Endothelial cell of umbilical vein (primary cell): ENCODE results near the gene SEMA7A. TPM values are rescaled to one million over a fixed set of nuclear protein-coding genes. Genes with fewer than 3 reads are reported as not detected.

Source experiments
- BruUV-seq: library from RNA; stranded (reverse); fragments of 400-500 nt; replicated peaks from 2 replicates; lab custom pipeline; 2021; lab: Mats Ljungman, UMichigan
- CTCF ChIA-PET: fragments of 300-600, 350-600 bp; sonication (Branson Sonifier 250); formaldehyde crosslinking; loops from one replicate; lab custom pipeline; 2021; ENCODE audit warnings: antibody characterized with exemption, inconsistent platforms; lab: Charles Lee
- POLR2A ChIA-PET: fragments of 300-600, 350-600 bp; sonication (Branson Sonifier 250); formaldehyde crosslinking; loops from one replicate; lab custom pipeline; 2021; ENCODE audit warnings: antibody characterized with exemption, inconsistent platforms; lab: Charles Lee
- DNase-seq: peaks from one replicate; pipeline ENCODE4 v3.0.0-alpha.2; 2011; ENCODE audit warnings: low read depth, low spot score
- FAIRE-seq: peaks from 2 replicates; lab custom pipeline; 2011; peaks lifted over from hg19 to GRCh38; lab: Jason Lieb, UNC
- H2AFZ ChIP-seq: 2 replicates; pipeline ENCODE4 v1.6.0; 2012; ENCODE audit warnings: low read depth, low read length, control low read depth, inconsistent platforms
- H3K27ac ChIP-seq: 2 replicates; pipeline ENCODE4 v1.5.1; 2011; ENCODE audit warnings: low read depth, mild to moderate bottlenecking, control low read depth, low read length, moderate library complexity; ENCODE audit not compliant: insufficient read depth
- H3K27me3 ChIP-seq, 2 experiments: 2 replicates each; pipeline versions ENCODE4 v1.6.0 to v1.6.1; 2011; ENCODE audit warnings: low read length in 2 of 2, mixed read lengths in 1 of 2; ENCODE audit not compliant: control insufficient read depth in 2 of 2, insufficient read depth in 2 of 2
- H3K36me3 ChIP-seq, 2 experiments: 2 replicates in 1 of 2; 3 replicates in 1 of 2; pipeline ENCODE4 v1.5.1; 2011; ENCODE audit warnings: low read length in 2 of 2, mild to moderate bottlenecking in 1 of 2, moderate library complexity in 1 of 2; ENCODE audit not compliant: control insufficient read depth in 2 of 2, insufficient read depth in 2 of 2; ENCODE audit errors: extremely low read depth in 1 of 2
- H3K4me1 ChIP-seq: 3 replicates; pipeline ENCODE4 v1.5.1; 2011; ENCODE audit warnings: mild to moderate bottlenecking, low read length; ENCODE audit not compliant: control insufficient read depth, insufficient read depth; ENCODE audit errors: extremely low read depth
- H3K4me2 ChIP-seq: 2 replicates; pipeline ENCODE4 v1.6.1; 2011; ENCODE audit warnings: low read length, control low read depth, mixed read lengths; ENCODE audit not compliant: insufficient read depth
- H3K4me3 ChIP-seq, 3 experiments: fragments of 200-600 bp in 1 of 3; sonication (generic), shearing (Covaris generic) in 1 of 3; replicated peaks in 1 of 3; 2 replicates each; pipeline ENCODE4 v1.5.1; 2011 to 2016; ENCODE audit warnings: control low read depth in 3 of 3, low read length in 3 of 3, mild to moderate bottlenecking in 2 of 3, inconsistent platforms in 1 of 3, low read depth in 1 of 3, moderate library complexity in 1 of 3; ENCODE audit not compliant: insufficient read depth in 1 of 3
- H3K79me2 ChIP-seq: 2 replicates; pipeline ENCODE4 v1.6.0; 2012; ENCODE audit warnings: low read length, inconsistent platforms; ENCODE audit not compliant: control insufficient read depth, insufficient read depth
- H3K9ac ChIP-seq: replicated peaks from 2 replicates; pipeline ENCODE3; 2011; ENCODE audit warnings: low read length, control low read depth; ENCODE audit not compliant: insufficient read depth; ENCODE audit errors: extremely low read depth
- H3K9me1 ChIP-seq: replicated peaks from 3 replicates; pipeline ENCODE4 v1.6.0; 2011; ENCODE audit warnings: mild to moderate bottlenecking, low read length; ENCODE audit not compliant: control insufficient read depth, insufficient read depth; ENCODE audit errors: extremely low read depth
- H3K9me3 ChIP-seq: replicated peaks from 2 replicates; pipeline ENCODE4 v1.5.1; 2012; ENCODE audit warnings: low read length, inconsistent platforms; ENCODE audit not compliant: control insufficient read depth, insufficient read depth
- H4K20me1 ChIP-seq: replicated peaks from 2 replicates; pipeline ENCODE3; 2011; ENCODE audit warnings: mild to moderate bottlenecking, low read length; ENCODE audit not compliant: control insufficient read depth, insufficient read depth; ENCODE audit errors: extremely low read depth
- CTCF ChIP-seq, 2 donors: IDR thresholded peaks; 1 replicate in 1 of 2; 2 replicates in 1 of 2; pipeline ENCODE4 v1.5.1; 2011; ENCODE audit warnings: low read length in 2 of 2, mild to moderate bottlenecking in 2 of 2, moderate library complexity in 2 of 2, control low read depth in 1 of 2, inconsistent platforms in 1 of 2, low read depth in 1 of 2; ENCODE audit not compliant: insufficient read depth in 1 of 2; ENCODE audit errors: extremely low read depth in 1 of 2
- EZH2 ChIP-seq: IDR thresholded peaks from 2 replicates; pipeline ENCODE4 v1.6.1; 2012; ENCODE audit warnings: borderline replicate concordance, low read depth, mild to moderate bottlenecking, moderate library complexity, low read length, inconsistent platforms; ENCODE audit not compliant: severe bottlenecking
- FOS ChIP-seq: IDR thresholded peaks from 2 replicates; pipeline ENCODE4 v1.6.1; 2011; ENCODE audit warnings: mild to moderate bottlenecking, low read length, moderate library complexity, borderline replicate concordance; ENCODE audit not compliant: insufficient read depth
- GATA2 ChIP-seq: IDR thresholded peaks from 2 replicates; pipeline ENCODE4 v1.7.0; 2011; ENCODE audit warnings: low read depth, mild to moderate bottlenecking, moderate library complexity, mixed read lengths, low read length; ENCODE audit not compliant: insufficient read length, insufficient read depth
- JUN ChIP-seq: IDR thresholded peaks from 2 replicates; pipeline ENCODE4 v1.6.1; 2011; ENCODE audit warnings: borderline replicate concordance, low read depth; ENCODE audit not compliant: insufficient read length, insufficient read depth
- MYC ChIP-seq: IDR thresholded peaks from one replicate; pipeline ENCODE4 v1.6.1; 2011; ENCODE audit warnings: mild to moderate bottlenecking, low read depth, low read length
- POLR2A ChIP-seq: IDR thresholded peaks from 2 replicates; pipeline ENCODE4 v1.6.1; 2012; ENCODE audit warnings: low read depth, mild to moderate bottlenecking, control low read depth, low read length
- POLR2AphosphoS5 ChIP-seq: IDR thresholded peaks from 2 replicates; pipeline ENCODE4 v1.6.1; 2012; ENCODE audit warnings: low read depth, mild to moderate bottlenecking, control low read depth, low read length, moderate library complexity; ENCODE audit not compliant: insufficient read depth
- dilution Hi-C: fragments of 300-500 bp; cut with MboI; formaldehyde crosslinking; loops from one replicate; pipeline ENCODE4 v1.15.0; 2019; ENCODE audit warnings: low sequenced_read_pairs; ENCODE audit not compliant: extremely low pct_ligation_motif_present
- intact Hi-C: fragments of 100-400 bp; cut with micrococcal nuclease; formaldehyde crosslinking; loops from one replicate; pipeline ENCODE4 v1.10.0; 2022
- polyA plus RNA-seq, 4 experiments: library from polyadenylated mRNA; depleted of rRNA in 3 of 4; stranded (reverse) in 3 of 4; unstranded in 1 of 4; fragments of >200 nt; gene quantifications; 2 replicates each; pipeline versions ENCODE4 v1.2.1 to v1.2.3, GENCODE V29; 2011 to 2012; ENCODE audit warnings: missing spikeins in 1 of 4
- total RNA-seq: library from RNA; stranded (reverse); gene quantifications from 2 replicates; pipeline ENCODE4 v1.2.3, GENCODE V29; 2021
- TF ChIP-seq, protein P1 (sequence below): IDR thresholded peaks from 2 replicates; pipeline ENCODE4 v1.6.1; 2011; ENCODE audit not compliant: insufficient read depth, insufficient read length

Gene SEMA7A
- total and polyA plus RNA-seq, 2 donors (not counting 3 experiments of a cell fraction or from before 2014, with no cell fraction given), result 1.7 to 2.0 TPM

DNA sequence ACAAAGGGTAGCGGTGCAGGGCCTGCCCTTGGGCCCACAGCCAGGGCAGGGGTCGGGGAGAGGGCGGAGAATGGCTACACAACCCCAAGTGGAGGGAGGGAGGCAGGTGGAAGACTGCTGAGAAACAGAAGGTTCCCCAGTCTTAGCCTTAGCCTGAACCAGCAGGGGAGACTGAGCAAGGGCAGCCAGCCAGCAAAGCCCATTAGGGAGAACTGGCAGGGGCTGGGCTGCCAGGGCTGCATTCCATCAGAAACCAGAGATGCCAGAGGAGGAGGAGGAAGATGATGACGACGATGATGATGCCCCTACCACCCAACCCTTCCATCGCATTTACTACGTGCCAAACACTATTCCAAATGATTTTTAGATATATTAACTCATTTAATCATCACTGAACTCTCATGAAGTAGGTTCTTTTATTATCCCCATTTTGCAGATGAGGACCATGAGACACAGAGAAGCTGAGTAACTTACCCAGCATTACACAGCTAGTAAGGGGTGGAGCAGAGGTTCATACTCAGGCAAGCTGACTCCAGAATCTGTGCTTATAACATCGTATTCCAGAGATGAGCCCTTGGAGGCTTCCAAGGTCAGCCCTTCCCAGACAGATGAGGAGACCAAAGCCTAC lies 8.7 kb downstream of the SEMA7A start:
- no TSS peak for BruUV-seq
- FAIRE-seq (no peak), DNase-seq (no peak)
- no peak overlapping the region for H3K4me3 ChIP-seq
- intact Hi-C loops, result no loop called here
- no peaks in the 10 kb centered on the region for H4K20me1 ChIP-seq
- TF ChIP-seq POLR2AphosphoS5 (no peak), EZH2 (no peak), GATA2 (no peak), POLR2A (no peak), CTCF (IDR thresholded peaks at IDR 0.05; ENCODE audit: extremely low read depth in 1 of 2, insufficient read depth in 1 of 2, low read depth in 1 of 2, low read length in 2 of 2) (no peak), FOS (no peak), JUN (no peak), MYC (no peak)
- TF ChIP-seq, protein P1, sequence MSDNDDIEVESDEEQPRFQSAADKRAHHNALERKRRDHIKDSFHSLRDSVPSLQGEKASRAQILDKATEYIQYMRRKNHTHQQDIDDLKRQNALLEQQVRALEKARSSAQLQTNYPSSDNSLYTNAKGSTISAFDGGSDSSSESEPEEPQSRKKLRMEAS, result no peak
- H2AFZ ChIP-seq, result no peak overlapping the region
- H3K9ac ChIP-seq, result no peak overlapping the region
- H3K9me3 ChIP-seq, result no peaks in the 10 kb centered on the region
- H3K27ac ChIP-seq, result no peak overlapping the region
- ChIA-PET CTCF (interaction anchor here (1.5 kb wide), 1 partner anchor 43 kb away, joined by 3 read pairs; no protein-coding TSS in a partner anchor), POLR2A (no interaction called here)
- no peak overlapping the region for H3K4me2 ChIP-seq
- H3K36me3 ChIP-seq, result no peaks in the 10 kb centered on the region
- dilution Hi-C loops, result no loop called here
- no peaks in the 10 kb centered on the region for H3K9me1 ChIP-seq
- peaks cover 0 to 2% of the 10 kb centered on the region in 2 experiments for H3K27me3 ChIP-seq
- no peaks in the 10 kb centered on the region for H3K79me2 ChIP-seq
- H3K4me1 ChIP-seq, result no peaks in the 10 kb centered on the region
